ENCODE data around the gene PTPRCAP.
A peak's percentile ranks its signal among the peaks of the same experiment; 100 is the strongest.
"Not testable (repeated sequence)": the region's sequence is repeated elsewhere in the genome, so short reads cannot be mapped to it uniquely, and the experiment has no call there.

Gene PTPRCAP

DNA sequence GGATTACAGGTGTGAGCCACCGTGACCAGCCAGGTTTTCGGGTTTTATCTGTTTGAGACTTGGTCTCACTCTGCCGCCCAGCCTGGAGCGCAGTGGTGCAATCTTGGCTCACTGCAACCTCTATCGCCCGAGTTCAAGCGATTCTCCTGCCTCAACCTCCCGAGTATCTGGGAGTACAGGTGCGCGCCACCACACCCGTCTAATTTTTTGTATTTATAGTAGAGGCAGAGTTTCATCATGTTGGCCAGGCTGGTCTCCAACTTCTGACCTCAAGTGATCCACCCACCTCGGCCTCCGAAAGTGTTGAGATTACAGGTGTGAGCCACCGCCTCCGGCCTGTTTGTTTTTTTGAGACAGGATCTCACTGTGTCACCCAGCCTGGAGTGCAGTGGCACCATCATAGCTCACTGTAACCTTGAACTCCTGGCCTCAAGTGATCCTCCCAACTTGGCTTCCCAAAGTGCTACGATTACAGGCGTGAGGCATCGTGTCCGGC, 10.1 kb downstream of the PTPRCAP start:
- ChIA-PET POLR2A (interaction anchor here (1.0 to 1.6 kb wide), 2 partner anchors 9 to 12 kb away, joined by 4 read pairs; no protein-coding TSS in a partner anchor), CTCF (interaction anchor here (1.4 to 2.5 kb wide), 2 partner anchors 19 to 45 kb away, joined by 3 to 7 read pairs; no protein-coding TSS in a partner anchor)
- 81% methylated on average over 17 of the region's 19 CpGs for WGBS (ENCODE audit: insufficient coverage)
- Histone ChIP-seq H3K4me3 (ENCODE audit: control insufficient read depth in 1 of 7, extremely low read depth in 1 of 7, insufficient read depth in 4 of 7, low read depth in 2 of 7, low read length in 6 of 7) (peak overlapping the region; percentile 86 to 99 (median 94)), H3K4me1 (ENCODE audit: control extremely low read depth in 1 of 4, control insufficient read depth in 4 of 4, insufficient read depth in 4 of 4, low read length in 3 of 4) (peaks cover 3 to 40% (median 18%) of the 10 kb centered on the region in 4 experiments), H3K36me3 (ENCODE audit: control insufficient read depth in 4 of 4, insufficient read depth in 4 of 4, low read length in 3 of 4) (peaks cover 0 to 15% (median 10%) of the 10 kb centered on the region in 4 experiments), H3K27ac (ENCODE audit: insufficient read depth in 1 of 2, low read depth in 1 of 2, low read length in 2 of 2, poor library complexity in 1 of 2, severe bottlenecking in 2 of 2) (peak overlapping the region; percentile 90 to 95)
- not testable (repeated sequence) for DNase-seq; H3K9me3 ChIP-seq (ENCODE audit: control extremely low read depth in 1 of 5, control insufficient read depth in 4 of 5, insufficient read depth in 2 of 5, low read depth in 1 of 5, low read length in 4 of 5); H3K27me3 ChIP-seq (replicated peaks in 2 of 5; ENCODE audit: control insufficient read depth in 4 of 5, insufficient read depth in 5 of 5, low read length in 4 of 5)

DNA sequence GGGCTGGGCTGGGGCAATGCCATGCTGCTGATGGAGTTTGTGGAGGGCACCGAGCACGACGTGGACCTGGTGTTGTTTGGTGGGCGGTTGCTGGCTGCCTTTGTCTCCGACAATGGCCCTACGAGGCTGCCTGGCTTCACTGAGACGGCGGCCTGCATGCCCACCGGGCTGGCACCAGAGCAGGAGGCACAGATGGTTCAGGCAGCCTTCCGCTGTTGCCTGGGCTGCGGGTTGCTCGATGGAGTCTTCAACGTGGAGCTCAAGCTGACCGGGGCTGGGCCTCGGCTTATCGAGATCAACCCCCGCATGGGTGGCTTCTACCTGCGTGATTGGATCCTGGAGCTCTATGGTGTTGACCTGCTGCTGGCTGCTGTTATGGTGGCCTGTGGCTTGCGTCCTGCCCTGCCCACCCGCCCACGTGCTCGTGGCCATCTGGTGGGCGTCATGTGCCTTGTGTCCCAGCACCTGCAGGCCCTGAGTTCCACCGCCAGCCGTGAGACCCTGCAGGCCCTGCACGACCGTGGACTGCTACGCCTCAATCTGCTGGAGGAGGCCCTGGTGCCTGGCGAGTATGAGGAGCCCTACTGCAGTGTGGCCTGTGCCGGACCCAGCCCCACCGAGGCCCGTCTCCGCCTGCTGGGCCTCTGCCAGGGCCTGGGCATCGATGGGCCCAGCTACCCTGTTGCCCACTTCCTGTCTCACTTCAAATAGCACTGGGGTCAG, 13.4 kb downstream of the PTPRCAP start:
- H3K27me3 ChIP-seq (replicated peaks in 2 of 5; ENCODE audit: control insufficient read depth in 4 of 5, insufficient read depth in 5 of 5, low read length in 4 of 5) = no peaks in the 10 kb centered on the region
- WGBS (ENCODE audit: insufficient coverage) = 96% methylated on average over 30 of the region's 34 CpGs
- ChIA-PET POLR2A (no interaction called here), CTCF (interaction anchor here (1.1 to 4.4 kb wide), 4 partner anchors 12 to 22 kb away, joined by 3 to 22 read pairs (median 6); partner anchors contain the start of genes PPP1CA and PTPRCAP)
- H3K36me3 ChIP-seq (ENCODE audit: control insufficient read depth in 4 of 4, insufficient read depth in 4 of 4, low read length in 3 of 4) = no peaks in the 10 kb centered on the region
- no peaks in the 10 kb centered on the region for H3K9me3 ChIP-seq (ENCODE audit: control extremely low read depth in 1 of 5, control insufficient read depth in 4 of 5, insufficient read depth in 2 of 5, low read depth in 1 of 5, low read length in 4 of 5)
- DNase-seq = no peak
- no peak overlapping the region for H3K27ac ChIP-seq (ENCODE audit: insufficient read depth in 1 of 2, low read depth in 1 of 2, low read length in 2 of 2, poor library complexity in 1 of 2, severe bottlenecking in 2 of 2)
- H3K4me3 ChIP-seq (ENCODE audit: control insufficient read depth in 1 of 7, extremely low read depth in 1 of 7, insufficient read depth in 4 of 7, low read depth in 2 of 7, low read length in 6 of 7) = no peak overlapping the region
- H3K4me1 ChIP-seq (ENCODE audit: control extremely low read depth in 1 of 4, control insufficient read depth in 4 of 4, insufficient read depth in 4 of 4, low read length in 3 of 4) = peaks cover 3 to 57% (median 31%) of the 10 kb centered on the region in 4 experiments

DNA sequence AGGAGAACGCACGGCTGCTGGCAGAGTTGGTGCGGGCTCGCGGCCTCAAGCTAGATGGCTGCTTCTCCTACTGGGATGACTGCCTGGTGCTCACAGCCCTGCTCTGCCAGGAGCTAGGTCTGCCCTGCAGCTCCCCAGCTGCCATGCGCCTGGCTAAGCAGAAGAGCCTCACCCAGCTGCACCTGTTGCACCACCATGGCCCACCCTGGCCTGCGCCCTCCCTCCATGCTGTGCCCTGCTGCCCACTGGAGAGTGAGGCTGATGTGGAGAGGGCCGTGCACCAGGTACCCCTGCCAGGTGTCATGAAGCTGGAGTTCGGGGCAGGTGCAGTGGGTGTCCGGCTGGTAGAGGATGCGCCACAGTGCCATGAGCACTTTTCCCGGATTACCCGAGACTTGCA, 14.0 kb downstream of the PTPRCAP start:
- 93% methylated on average over 12 of the region's 13 CpGs for WGBS (ENCODE audit: insufficient coverage)
- H3K4me1 ChIP-seq (ENCODE audit: control extremely low read depth in 1 of 4, control insufficient read depth in 4 of 4, insufficient read depth in 4 of 4, low read length in 3 of 4) = peaks cover 0 to 57% (median 32%) of the 10 kb centered on the region in 4 experiments

DNA sequence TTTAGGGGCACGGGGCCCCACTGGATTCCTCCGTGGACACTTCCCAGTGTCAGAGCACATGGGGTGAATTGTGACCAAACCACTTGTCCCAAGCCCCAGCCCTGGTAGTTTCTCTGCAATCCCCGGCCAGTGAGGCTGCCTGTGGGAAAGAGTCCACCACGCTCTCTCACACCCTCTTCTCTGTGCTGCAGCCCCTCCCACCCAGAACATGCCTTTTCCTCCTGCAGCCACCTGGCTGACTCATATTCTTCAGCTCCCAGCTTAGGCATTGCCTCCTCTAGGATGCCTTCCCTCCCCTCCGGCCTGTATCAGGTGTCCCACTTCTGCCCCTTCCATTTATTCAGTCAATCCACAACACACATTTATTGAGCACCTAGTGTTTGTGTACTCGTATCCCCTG, 14.6 kb downstream of the PTPRCAP start:
- ChIA-PET POLR2A (no interaction called here), CTCF (interaction anchor here (0.8 to 4.4 kb wide), 4 partner anchors 9 to 88 kb away, joined by 3 to 22 read pairs (median 4); partner anchors contain the start of gene PPP1CA)
- H3K27me3 ChIP-seq (replicated peaks in 2 of 5; ENCODE audit: control insufficient read depth in 4 of 5, insufficient read depth in 5 of 5, low read length in 4 of 5) = no peaks in the 10 kb centered on the region
- DNase-seq = no peak
- no peak overlapping the region for H3K27ac ChIP-seq (ENCODE audit: insufficient read depth in 1 of 2, low read depth in 1 of 2, low read length in 2 of 2, poor library complexity in 1 of 2, severe bottlenecking in 2 of 2)
- no peak overlapping the region for H3K4me3 ChIP-seq (ENCODE audit: control insufficient read depth in 1 of 7, extremely low read depth in 1 of 7, insufficient read depth in 4 of 7, low read depth in 2 of 7, low read length in 6 of 7)
- H3K4me1 ChIP-seq (ENCODE audit: control extremely low read depth in 1 of 4, control insufficient read depth in 4 of 4, insufficient read depth in 4 of 4, low read length in 3 of 4) = peaks cover 0 to 61% (median 38%) of the 10 kb centered on the region in 4 experiments
- H3K9me3 ChIP-seq (ENCODE audit: control extremely low read depth in 1 of 5, control insufficient read depth in 4 of 5, insufficient read depth in 2 of 5, low read depth in 1 of 5, low read length in 4 of 5) = no peaks in the 10 kb centered on the region
- WGBS (ENCODE audit: insufficient coverage) = 77% methylated on average over 5 of the region's 6 CpGs
- no peaks in the 10 kb centered on the region for H3K36me3 ChIP-seq (ENCODE audit: control insufficient read depth in 4 of 4, insufficient read depth in 4 of 4, low read length in 3 of 4)

More for the DNA sequence above, 14.0 kb downstream of the PTPRCAP start:
- Histone ChIP-seq H3K9me3 (ENCODE audit: control extremely low read depth in 1 of 5, control insufficient read depth in 4 of 5, insufficient read depth in 2 of 5, low read depth in 1 of 5, low read length in 4 of 5) (no peaks in the 10 kb centered on the region), H3K36me3 (ENCODE audit: control insufficient read depth in 4 of 4, insufficient read depth in 4 of 4, low read length in 3 of 4) (no peaks in the 10 kb centered on the region), H3K4me3 (ENCODE audit: control insufficient read depth in 1 of 7, extremely low read depth in 1 of 7, insufficient read depth in 4 of 7, low read depth in 2 of 7, low read length in 6 of 7) (no peak overlapping the region), H3K27ac (ENCODE audit: insufficient read depth in 1 of 2, low read depth in 1 of 2, low read length in 2 of 2, poor library complexity in 1 of 2, severe bottlenecking in 2 of 2) (no peak overlapping the region), H3K27me3 (replicated peaks in 2 of 5; ENCODE audit: control insufficient read depth in 4 of 5, insufficient read depth in 5 of 5, low read length in 4 of 5) (no peaks in the 10 kb centered on the region)
- ChIA-PET POLR2A (no interaction called here), CTCF (interaction anchor here (0.8 to 4.4 kb wide), 5 partner anchors 9 to 88 kb away, joined by 3 to 22 read pairs (median 4); partner anchors contain the start of genes PPP1CA and PTPRCAP)
- DNase-seq = no peak

DNA sequence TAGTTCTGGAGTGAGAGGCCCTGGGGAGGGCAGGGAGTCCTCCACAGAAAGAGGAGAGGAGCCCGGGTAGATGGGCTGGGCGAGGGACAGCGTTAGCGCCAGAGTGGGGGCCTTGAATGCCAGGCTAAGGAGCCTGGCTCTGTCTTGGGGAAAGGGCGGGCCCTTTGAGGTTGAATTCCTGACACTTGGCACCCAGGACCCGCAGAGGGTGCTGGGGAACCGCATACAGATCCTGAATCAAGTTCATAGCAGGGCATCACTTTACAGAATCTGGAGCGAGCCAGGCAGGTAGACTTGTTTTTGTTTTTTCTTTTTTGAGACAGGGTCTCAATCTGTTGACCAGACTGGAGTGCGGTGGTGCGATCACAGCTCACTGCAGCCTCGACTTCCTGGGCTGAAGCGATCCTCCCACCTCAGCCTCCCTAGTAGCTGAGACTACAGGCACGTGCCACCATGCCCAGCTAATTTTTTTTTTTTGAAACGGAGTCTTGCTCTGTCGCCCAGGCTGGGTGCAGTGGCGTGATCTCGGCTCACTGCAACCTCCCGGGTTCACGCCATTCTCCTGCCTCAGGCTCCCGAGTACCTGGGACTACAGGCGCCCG, 16.0 kb downstream of the PTPRCAP start:
- DNase-seq = no peak
- peak overlapping the region in 2 of 7 experiments; percentile 51 to 63 for H3K4me3 ChIP-seq (ENCODE audit: control insufficient read depth in 1 of 7, extremely low read depth in 1 of 7, insufficient read depth in 4 of 7, low read depth in 2 of 7, low read length in 6 of 7)
- H3K9me3 ChIP-seq (ENCODE audit: control extremely low read depth in 1 of 5, control insufficient read depth in 4 of 5, insufficient read depth in 2 of 5, low read depth in 1 of 5, low read length in 4 of 5) = no peaks in the 10 kb centered on the region
- H3K27ac ChIP-seq (ENCODE audit: insufficient read depth in 1 of 2, low read depth in 1 of 2, low read length in 2 of 2, poor library complexity in 1 of 2, severe bottlenecking in 2 of 2) = no peak overlapping the region
- CTCF ChIA-PET = interaction anchor here (2.0 to 6.4 kb wide), 3 partner anchors 13 to 19 kb away, joined by 8 to 60 read pairs (median 22); partner anchors contain the start of genes PPP1CA, PTPRCAP and TBC1D10C
- no peaks in the 10 kb centered on the region for H3K36me3 ChIP-seq (ENCODE audit: control insufficient read depth in 4 of 4, insufficient read depth in 4 of 4, low read length in 3 of 4)
- H3K27me3 ChIP-seq (replicated peaks in 2 of 5; ENCODE audit: control insufficient read depth in 4 of 5, insufficient read depth in 5 of 5, low read length in 4 of 5) = no peaks in the 10 kb centered on the region
- WGBS (ENCODE audit: insufficient coverage) = 80% methylated on average over 21 of the region's 22 CpGs
- H3K4me1 ChIP-seq (ENCODE audit: control extremely low read depth in 1 of 4, control insufficient read depth in 4 of 4, insufficient read depth in 4 of 4, low read length in 3 of 4) = peaks cover 0 to 68% (median 46%) of the 10 kb centered on the region in 4 experiments
- POLR2A ChIA-PET = interaction anchor here (1.0 to 1.9 kb wide), 4 partner anchors 9 to 20 kb away, joined by 4 to 9 read pairs (median 8); partner anchors contain the start of genes PPP1CA and PTPRCAP

DNA sequence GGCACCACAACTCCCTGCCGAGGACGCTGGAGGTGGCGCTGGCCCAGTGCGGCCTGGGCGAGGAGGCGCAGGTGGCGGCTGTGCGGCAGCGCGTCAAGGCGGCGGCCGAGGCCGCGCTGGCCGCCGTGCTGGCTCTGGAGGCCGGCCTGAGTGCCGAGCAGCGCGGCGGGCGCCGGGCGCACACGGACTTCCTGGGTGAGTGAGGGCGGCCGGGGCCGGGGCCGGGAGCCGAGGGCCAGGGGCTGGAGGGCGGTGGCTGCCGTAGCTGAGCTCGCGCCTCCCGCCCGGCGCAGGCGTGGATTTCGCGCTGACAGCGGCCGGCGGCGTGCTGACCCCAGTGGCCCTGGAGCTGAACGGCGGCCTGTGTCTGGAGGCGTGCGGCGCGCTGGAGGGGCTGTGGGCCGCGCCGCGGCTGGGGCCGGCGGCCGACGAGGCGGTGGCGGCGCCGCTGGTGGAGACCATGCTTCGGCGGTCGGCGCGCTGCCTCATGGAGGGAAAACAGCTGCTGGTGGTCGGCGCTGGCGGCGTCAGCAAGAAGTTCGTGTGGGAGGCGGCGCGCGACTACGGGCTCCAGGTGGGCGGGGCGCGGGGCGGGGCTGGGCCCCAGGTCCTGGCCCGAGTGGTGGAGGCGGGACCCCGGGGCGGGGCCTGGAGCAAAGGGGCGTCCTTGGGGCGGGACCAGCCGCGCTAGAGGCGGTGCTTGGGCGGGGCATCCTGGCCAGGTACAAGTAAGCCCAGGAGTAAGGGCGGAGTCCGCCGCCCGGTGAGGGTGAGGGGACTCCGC, 16.6 kb downstream of the PTPRCAP start:
- peaks cover 0 to 75% (median 53%) of the 10 kb centered on the region in 4 experiments for H3K4me1 ChIP-seq (ENCODE audit: control extremely low read depth in 1 of 4, control insufficient read depth in 4 of 4, insufficient read depth in 4 of 4, low read length in 3 of 4)
- CTCF ChIA-PET = interaction anchor here (1.2 to 6.4 kb wide), 5 partner anchors 13 to 69 kb away, joined by 4 to 60 read pairs (median 8); partner anchors contain the start of genes PPP1CA, PTPRCAP and TBC1D10C

More for the DNA sequence above, 16.6 kb downstream of the PTPRCAP start:
- Histone ChIP-seq H3K27ac (ENCODE audit: insufficient read depth in 1 of 2, low read depth in 1 of 2, low read length in 2 of 2, poor library complexity in 1 of 2, severe bottlenecking in 2 of 2) (peak overlapping the region in 1 of 2 experiments; percentile 5), H3K9me3 (ENCODE audit: control extremely low read depth in 1 of 5, control insufficient read depth in 4 of 5, insufficient read depth in 2 of 5, low read depth in 1 of 5, low read length in 4 of 5) (no peaks in the 10 kb centered on the region), H3K36me3 (ENCODE audit: control insufficient read depth in 4 of 4, insufficient read depth in 4 of 4, low read length in 3 of 4) (no peaks in the 10 kb centered on the region), H3K4me3 (ENCODE audit: control insufficient read depth in 1 of 7, extremely low read depth in 1 of 7, insufficient read depth in 4 of 7, low read depth in 2 of 7, low read length in 6 of 7) (peak overlapping the region in 6 of 7 experiments; percentile 28 to 73 (median 64)), H3K27me3 (replicated peaks in 2 of 5; ENCODE audit: control insufficient read depth in 4 of 5, insufficient read depth in 5 of 5, low read length in 4 of 5) (no peaks in the 10 kb centered on the region)
- under 1% methylated on average over 86 of the region's 97 CpGs for WGBS (ENCODE audit: insufficient coverage)
- DNase-seq = peak; percentile 93 to 97 (median 96)
- POLR2A ChIA-PET = interaction anchor here (0.6 to 1.9 kb wide), 6 partner anchors 9 to 30 kb away, joined by 3 to 9 read pairs (median 5); partner anchors contain the start of genes PPP1CA and PTPRCAP
